Adipocyte (in vitro differentiated cells): Measurements from ENCODE around the gene CCNI2.

Experiments
- DNase-seq: peaks from one replicate; pipeline ENCODE4 v3.0.0-alpha.2; 2015; ENCODE audit warnings: low read depth
- H3K27me3 ChIP-seq: replicated peaks from 2 replicates; pipeline ENCODE4 v1.7.0; 2013; ENCODE audit warnings: mild to moderate bottlenecking, low read length, moderate library complexity; ENCODE audit not compliant: control insufficient read depth, insufficient read depth
- H3K36me3 ChIP-seq: 2 replicates; pipeline ENCODE4 v1.7.0; 2013; ENCODE audit warnings: low read length, mild to moderate bottlenecking, moderate library complexity; ENCODE audit not compliant: control insufficient read depth, insufficient read depth, severe bottlenecking
- H3K4me1 ChIP-seq: 2 replicates; pipeline ENCODE4 v1.7.0; 2013; ENCODE audit warnings: mild to moderate bottlenecking, low read length, moderate library complexity; ENCODE audit not compliant: control insufficient read depth, insufficient read depth
- H3K4me3 ChIP-seq: 2 replicates; pipeline ENCODE4 v1.7.0; 2013; ENCODE audit warnings: mild to moderate bottlenecking, low read length, moderate library complexity
- H3K9ac ChIP-seq: 2 replicates; pipeline ENCODE4 v1.7.0; 2013; ENCODE audit warnings: mild to moderate bottlenecking, low read length, moderate library complexity
- H3K9me3 ChIP-seq: 2 replicates; pipeline ENCODE4 v1.7.0; 2013; ENCODE audit warnings: mild to moderate bottlenecking, low read length, moderate library complexity; ENCODE audit not compliant: control insufficient read depth

CCNI2 gene

GRCh38 chr5:132737982-132738681 lies 9.1 kb upstream of the CCNI2 start:
- H3K9me3 ChIP-seq: peaks cover 11% of the 10 kb centered on the region
- H3K9ac ChIP-seq: peak overlapping the region; percentile 86
- no peak for DNase-seq
- H3K36me3 ChIP-seq: no peaks in the 10 kb centered on the region
- H3K4me1 ChIP-seq: peaks cover 16% of the 10 kb centered on the region
- peak overlapping the region; percentile 96 for H3K4me3 ChIP-seq
- H3K27me3 ChIP-seq: no peaks in the 10 kb centered on the region

- H3K4me1 ChIP-seq: peaks cover 16% of the 10 kb centered on the region
- no peaks in the 10 kb centered on the region for H3K27me3 ChIP-seq
- H3K4me3 ChIP-seq: no peak overlapping the region
- H3K9me3 ChIP-seq: peaks cover 11% of the 10 kb centered on the region
- no peaks in the 10 kb centered on the region for H3K36me3 ChIP-seq
- no peak for DNase-seq
- H3K9ac ChIP-seq: no peak overlapping the region
Observed at GRCh38 chr5:132739232-132739631, 8.0 kb upstream of the CCNI2 start.

- Histone ChIP-seq H3K9ac (no peak overlapping the region), H3K36me3 (no peaks in the 10 kb centered on the region), H3K4me3 (no peak overlapping the region), H3K9me3 (peaks cover 11% of the 10 kb centered on the region), H3K4me1 (no peaks in the 10 kb centered on the region), H3K27me3 (peaks cover 17% of the 10 kb centered on the region)
- DNase-seq: no peak
Observed at GRCh38 chr5:132742158-132742557, 5.1 kb upstream of the CCNI2 start.

- H3K9ac ChIP-seq: no peak overlapping the region
- DNase-seq: no peak
- H3K4me1 ChIP-seq: no peaks in the 10 kb centered on the region
- H3K36me3 ChIP-seq: no peaks in the 10 kb centered on the region
- peaks cover 11% of the 10 kb centered on the region for H3K9me3 ChIP-seq
- peaks cover 18% of the 10 kb centered on the region for H3K27me3 ChIP-seq
- no peak overlapping the region for H3K4me3 ChIP-seq
Observed at GRCh38 chr5:132742626-132743025, 4.6 kb upstream of the CCNI2 start.

GRCh38 chr5:132744659-132745058 lies 2.6 kb upstream of the CCNI2 start:
- DNase-seq: no peak
- no peak overlapping the region for H3K4me3 ChIP-seq
- peaks cover 25% of the 10 kb centered on the region for H3K27me3 ChIP-seq

GRCh38 chr5:132746592-132746953 lies 653 bp upstream of the CCNI2 start:
- Histone ChIP-seq H3K4me3 (no peak overlapping the region), H3K27me3 (peaks cover 25% of the 10 kb centered on the region), H3K9me3 (peaks cover 10% of the 10 kb centered on the region), H3K9ac (no peak overlapping the region), H3K4me1 (peaks cover 9% of the 10 kb centered on the region), H3K36me3 (no peaks in the 10 kb centered on the region)
- no peak for DNase-seq

More at GRCh38 chr5:132744659-132745058, 2.6 kb upstream of the CCNI2 start:
- Histone ChIP-seq H3K36me3 (no peaks in the 10 kb centered on the region), H3K9me3 (peaks cover 11% of the 10 kb centered on the region), H3K9ac (no peak overlapping the region), H3K4me1 (no peaks in the 10 kb centered on the region)

GRCh38 chr5:132747616-132748440 lies 602 bp downstream of the CCNI2 start:
- no peak overlapping the region for H3K4me3 ChIP-seq
- no peaks in the 10 kb centered on the region for H3K9me3 ChIP-seq
- DNase-seq: no peak
- no peaks in the 10 kb centered on the region for H3K36me3 ChIP-seq
- peaks cover 32% of the 10 kb centered on the region for H3K27me3 ChIP-seq
- no peak overlapping the region for H3K9ac ChIP-seq
- H3K4me1 ChIP-seq: peaks cover 16% of the 10 kb centered on the region

GRCh38 chr5:132748522-132749000 lies 1.3 kb downstream of the CCNI2 start:
- Histone ChIP-seq H3K36me3 (no peaks in the 10 kb centered on the region), H3K4me3 (no peak overlapping the region), H3K9me3 (no peaks in the 10 kb centered on the region), H3K9ac (no peak overlapping the region), H3K4me1 (peaks cover 16% of the 10 kb centered on the region), H3K27me3 (peaks cover 38% of the 10 kb centered on the region)
- no peak for DNase-seq

- H3K27me3 ChIP-seq: peaks cover 46% of the 10 kb centered on the region
- H3K9me3 ChIP-seq: no peaks in the 10 kb centered on the region
- no peak for DNase-seq
Observed at GRCh38 chr5:132749506-132749905, 2.3 kb downstream of the CCNI2 start.

GRCh38 chr5:132750471-132751230 lies 3.4 kb downstream of the CCNI2 start:
- no peak for DNase-seq
- H3K4me1 ChIP-seq: peaks cover 16% of the 10 kb centered on the region
- no peak overlapping the region for H3K4me3 ChIP-seq
- H3K9ac ChIP-seq: no peak overlapping the region
- H3K27me3 ChIP-seq: peaks cover 54% of the 10 kb centered on the region
- H3K9me3 ChIP-seq: no peaks in the 10 kb centered on the region
- H3K36me3 ChIP-seq: no peaks in the 10 kb centered on the region

More at GRCh38 chr5:132749506-132749905, 2.3 kb downstream of the CCNI2 start:
- Histone ChIP-seq H3K4me1 (peaks cover 16% of the 10 kb centered on the region), H3K9ac (no peak overlapping the region), H3K36me3 (no peaks in the 10 kb centered on the region), H3K4me3 (no peak overlapping the region)

- peaks cover 47% of the 10 kb centered on the region for H3K27me3 ChIP-seq
- peak; percentile 94 for DNase-seq
- H3K4me1 ChIP-seq: peaks cover 16% of the 10 kb centered on the region
- no peak overlapping the region for H3K9ac ChIP-seq
- no peak overlapping the region for H3K4me3 ChIP-seq
- H3K9me3 ChIP-seq: no peaks in the 10 kb centered on the region
- no peaks in the 10 kb centered on the region for H3K36me3 ChIP-seq
Observed at GRCh38 chr5:132751444-132751843, 4.2 kb downstream of the CCNI2 start.
